Activated naive CD4-positive, alpha-beta T cell (primary cell): ENCODE data around the gene EPHA10.

Source experiments
- DNase-seq, 4 experiments: peaks; one replicate each; lab custom pipeline; 2025; lab: John Stamatoyannopoulos, UW

Gene EPHA10

GRCh38 chr1:37764888-37765441, at the start of gene EPHA10:
EPHA10 (minus strand) TSS chr1:37765120; CDS start chr1:37765066, 54 bp downstream.
- DNase-seq = no peak

- no peak for DNase-seq
Observed at GRCh38 chr1:37814252-37814651, 49.3 kb upstream of the EPHA10 start.

GRCh38 chr1:37813529-37814145, 48.7 kb upstream of the EPHA10 start:
- DNase-seq = no peak

GRCh38 chr1:37811027-37811655, 46.2 kb upstream of the EPHA10 start:
- DNase-seq = peak in 3 of 4 experiments; percentile 28 to 46 (median 41)

GRCh38 chr1:37809942-37810341, 45.0 kb upstream of the EPHA10 start:
- no peak for DNase-seq

GRCh38 chr1:37808369-37809319, 43.7 kb upstream of the EPHA10 start:
- DNase-seq = peak in 2 of 4 experiments; percentile 32 to 39

- DNase-seq = peak; percentile 73 to 89 (median 84)
Observed at GRCh38 chr1:37807555-37808368, 42.8 kb upstream of the EPHA10 start, which contains the start of the genes C1orf122 and YRDC. C1orf122 (plus strand) TSS chr1:37807790; CDS start chr1:37808405, 615 bp downstream. YRDC (minus strand) TSS chr1:37808208; CDS start chr1:37808180, 28 bp downstream.

- DNase-seq = no peak
Observed at GRCh38 chr1:37807220-37807554, 42.3 kb upstream of the EPHA10 start.

GRCh38 chr1:37802439-37802838, 37.5 kb upstream of the EPHA10 start:
- DNase-seq = no peak

- no peak for DNase-seq
Observed at GRCh38 chr1:37797750-37798345, 32.9 kb upstream of the EPHA10 start.

GRCh38 chr1:37795340-37796125, 30.6 kb upstream of the EPHA10 start:
- DNase-seq = peak in 2 of 4 experiments; percentile 6 to 23

GRCh38 chr1:37794372-37795339, 29.7 kb upstream of the EPHA10 start:
- no peak for DNase-seq

GRCh38 chr1:37793773-37794371, 29.0 kb upstream of the EPHA10 start, which contains the start of gene MANEAL:
MANEAL (plus strand) TSS chr1:37793847; CDS start chr1:37794183, 336 bp downstream.
- DNase-seq = peak in 1 of 4 experiments; percentile 18

- DNase-seq = no peak
Observed at GRCh38 chr1:37792943-37793686, 28.2 kb upstream of the EPHA10 start.

GRCh38 chr1:37782491-37782890, 17.6 kb upstream of the EPHA10 start:
- no peak for DNase-seq

GRCh38 chr1:37778654-37779053, 13.7 kb upstream of the EPHA10 start:
- DNase-seq = no peak

GRCh38 chr1:37776946-37777516, 12.1 kb upstream of the EPHA10 start:
- DNase-seq = no peak
